ENCODE measurements around the gene TMPRSS11F. TPM values are rescaled to one million over a fixed set of nuclear protein-coding genes. Genes with fewer than 3 reads are reported as not detected.

The TMPRSS11F gene
- total RNA-seq, 1 experiment from 2014 or later = not detected

DNA sequence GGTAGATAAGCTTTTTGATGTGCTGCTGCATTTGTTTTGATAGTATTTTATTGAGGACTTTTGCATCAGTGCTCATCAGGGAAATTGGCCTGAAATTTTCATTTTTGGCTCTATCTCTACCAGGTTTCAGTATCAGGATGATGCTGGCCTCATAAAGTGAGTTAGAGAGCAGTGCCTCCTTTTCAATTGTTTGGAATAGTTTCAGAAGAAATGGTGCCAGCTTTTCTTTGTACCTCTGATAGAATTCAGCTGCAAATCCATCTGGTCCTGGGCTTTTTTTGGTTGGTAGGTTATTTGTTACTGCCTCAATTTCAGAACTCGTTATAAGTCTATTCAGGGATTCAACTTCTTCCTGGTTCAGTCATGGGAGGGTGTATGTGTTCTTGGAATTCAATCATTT, 15.6 kb upstream of the TMPRSS11F start:
- no peak overlapping the region for H3K56ac ChIP-seq (ENCODE audit: insufficient read length, low read depth, low read length)

More for the DNA sequence above, 15.6 kb upstream of the TMPRSS11F start:
- H4K5ac ChIP-seq (ENCODE audit: insufficient read length, low read depth, low read length) = no peak overlapping the region
- H3K23me2 ChIP-seq (ENCODE audit: insufficient read length, low read depth, low read length, poor library complexity, severe bottlenecking) = no peaks in the 10 kb centered on the region
- no peaks in the 10 kb centered on the region for H3K79me2 ChIP-seq (ENCODE audit: insufficient read depth, low read length)
- H3K18ac ChIP-seq (ENCODE audit: insufficient read length, low read depth, low read length) = no peak overlapping the region
- H2AK5ac ChIP-seq (ENCODE audit: insufficient read length, low read length) = no peak overlapping the region
- no peaks in the 10 kb centered on the region for H3K27me3 ChIP-seq (ENCODE audit: insufficient read depth, low read length)
- no peak overlapping the region for H3K4me3 Mint-ChIP-seq
- H4K8ac ChIP-seq (replicated peaks; ENCODE audit: insufficient read length, low read depth, low read length) = no peak overlapping the region
- H2BK20ac ChIP-seq (ENCODE audit: low read depth, low read length, poor library complexity, severe bottlenecking) = no peak overlapping the region
- H3K9me3 ChIP-seq (ENCODE audit: control insufficient read depth, low read depth, low read length) = no peaks in the 10 kb centered on the region
- no peak overlapping the region for H3K23ac ChIP-seq (ENCODE audit: insufficient read length, low read depth, low read length)
- H3T11ph ChIP-seq (ENCODE audit: low read length) = no peak overlapping the region
- H3K4me2 ChIP-seq (ENCODE audit: insufficient read depth, insufficient read length, low read length) = no peak overlapping the region
- no peaks in the 10 kb centered on the region for H3K27me3 Mint-ChIP-seq (ENCODE audit: low read depth)
- H3K4me1 Mint-ChIP-seq = peaks cover 3% of the 10 kb centered on the region in 2 experiments; a peak in 1 of 4 replicates
- no peak overlapping the region for H3K9ac ChIP-seq (ENCODE audit: extremely low read depth, insufficient read length, low read length)
- H3K4me1 ChIP-seq (ENCODE audit: insufficient read depth, low read length) = no peaks in the 10 kb centered on the region
- peaks cover 0 to 7% (median 0%) of the 10 kb centered on the region in 3 experiments; a peak in 1 of 7 replicates for H3K36me3 Mint-ChIP-seq (ENCODE audit: insufficient read depth in 1 of 3, low read depth in 3 of 3)
- H4K20me1 ChIP-seq (ENCODE audit: control insufficient read depth, insufficient read depth, insufficient read length) = no peaks in the 10 kb centered on the region
- H2BK15ac ChIP-seq (ENCODE audit: low read depth, low read length) = no peak overlapping the region
- H3K4ac ChIP-seq (ENCODE audit: low read depth, low read length) = no peak overlapping the region
- no peaks in the 10 kb centered on the region for H3K79me1 ChIP-seq (ENCODE audit: insufficient read depth, low read depth, low read length, poor library complexity, severe bottlenecking)
- H2BK120ac ChIP-seq (ENCODE audit: low read depth, low read length, poor library complexity, severe bottlenecking) = no peak overlapping the region
- no peak overlapping the region for H3K27ac Mint-ChIP-seq
- TF ChIP-seq, protein P1, sequence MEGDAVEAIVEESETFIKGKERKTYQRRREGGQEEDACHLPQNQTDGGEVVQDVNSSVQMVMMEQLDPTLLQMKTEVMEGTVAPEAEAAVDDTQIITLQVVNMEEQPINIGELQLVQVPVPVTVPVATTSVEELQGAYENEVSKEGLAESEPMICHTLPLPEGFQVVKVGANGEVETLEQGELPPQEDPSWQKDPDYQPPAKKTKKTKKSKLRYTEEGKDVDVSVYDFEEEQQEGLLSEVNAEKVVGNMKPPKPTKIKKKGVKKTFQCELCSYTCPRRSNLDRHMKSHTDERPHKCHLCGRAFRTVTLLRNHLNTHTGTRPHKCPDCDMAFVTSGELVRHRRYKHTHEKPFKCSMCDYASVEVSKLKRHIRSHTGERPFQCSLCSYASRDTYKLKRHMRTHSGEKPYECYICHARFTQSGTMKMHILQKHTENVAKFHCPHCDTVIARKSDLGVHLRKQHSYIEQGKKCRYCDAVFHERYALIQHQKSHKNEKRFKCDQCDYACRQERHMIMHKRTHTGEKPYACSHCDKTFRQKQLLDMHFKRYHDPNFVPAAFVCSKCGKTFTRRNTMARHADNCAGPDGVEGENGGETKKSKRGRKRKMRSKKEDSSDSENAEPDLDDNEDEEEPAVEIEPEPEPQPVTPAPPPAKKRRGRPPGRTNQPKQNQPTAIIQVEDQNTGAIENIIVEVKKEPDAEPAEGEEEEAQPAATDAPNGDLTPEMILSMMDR (conservative IDR thresholded peaks at IDR 0.05) = no peak
- no peak overlapping the region for H2BK5ac ChIP-seq (ENCODE audit: insufficient read length, low read length)
- no peak for DNase-seq
- H4K91ac ChIP-seq (ENCODE audit: insufficient read length, low read depth, low read length) = no peak overlapping the region
- H3K14ac ChIP-seq (ENCODE audit: insufficient read depth, low read length) = no peak overlapping the region
- H2BK12ac ChIP-seq (ENCODE audit: insufficient read length, low read depth, low read length) = no peak overlapping the region
- peaks cover 9 to 12% of the 10 kb centered on the region in 2 experiments; a peak in 4 of 5 replicates for H3K9me3 Mint-ChIP-seq
- no peak overlapping the region for H2AFZ ChIP-seq (ENCODE audit: low read length)
- WGBS (ENCODE audit: extremely low coverage, insufficient read length, low lambda C conversion rate) = no CpG with 5 or more reads among the region's 1 CpG
- no peak overlapping the region for H3K27ac ChIP-seq (ENCODE audit: insufficient read length, low read depth, low read length)
